GM20431 (cell line): ENCODE data around the gene DLG3.

Source experiments
- in situ Hi-C: fragments of 300-500 bp; cut with MseI, MboI; formaldehyde crosslinking; loops from one replicate; pipeline ENCODE4 v1.15.0; 2020; ENCODE audit warnings: low sequenced_read_pairs; ENCODE audit not compliant: unreplicated experiment

DLG3 gene

GRCh38 chrX:70476166-70476933 is 31.7 kb downstream of the DLG3 start:
- in situ Hi-C loops = no loop called here

DNA sequence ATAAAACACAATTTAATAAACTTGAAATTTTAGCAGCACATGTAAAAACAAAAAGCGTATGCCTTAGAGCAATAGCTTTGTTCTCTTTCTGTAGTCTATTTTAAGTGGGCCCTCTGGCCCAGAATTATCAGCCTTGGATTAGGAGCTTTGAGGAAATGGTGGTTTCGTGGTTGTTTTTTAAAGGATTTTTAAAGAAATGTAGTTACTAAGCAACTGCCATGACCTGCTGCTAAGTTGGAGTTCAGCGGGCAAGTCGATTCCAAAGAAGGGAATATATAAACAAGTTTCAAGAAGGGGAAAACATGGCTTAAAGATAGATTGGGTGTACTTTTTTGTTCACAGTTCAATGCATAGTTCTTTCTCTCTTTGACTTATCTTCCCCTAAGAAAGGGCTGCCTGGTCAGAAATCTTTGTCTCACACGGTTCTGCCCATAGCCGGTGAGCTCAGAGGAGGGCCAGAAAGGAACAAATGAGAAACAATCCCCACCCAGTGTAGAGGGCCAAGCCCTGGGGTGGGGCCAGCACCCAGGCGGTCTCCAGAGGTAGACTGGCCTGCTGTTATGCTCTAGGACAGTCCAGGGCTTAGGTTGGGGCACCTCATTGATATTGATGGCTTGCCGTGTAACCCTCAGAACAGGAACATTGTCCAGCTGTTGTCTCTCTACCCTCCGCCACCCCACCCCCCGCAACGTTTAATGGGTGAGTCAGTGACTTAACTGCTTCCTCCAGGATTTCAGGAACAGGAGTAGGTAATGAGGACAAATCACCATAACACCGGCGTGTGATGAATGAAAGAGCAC is 32.5 kb downstream of the DLG3 start:
- in situ Hi-C loops = no loop called here

DNA sequence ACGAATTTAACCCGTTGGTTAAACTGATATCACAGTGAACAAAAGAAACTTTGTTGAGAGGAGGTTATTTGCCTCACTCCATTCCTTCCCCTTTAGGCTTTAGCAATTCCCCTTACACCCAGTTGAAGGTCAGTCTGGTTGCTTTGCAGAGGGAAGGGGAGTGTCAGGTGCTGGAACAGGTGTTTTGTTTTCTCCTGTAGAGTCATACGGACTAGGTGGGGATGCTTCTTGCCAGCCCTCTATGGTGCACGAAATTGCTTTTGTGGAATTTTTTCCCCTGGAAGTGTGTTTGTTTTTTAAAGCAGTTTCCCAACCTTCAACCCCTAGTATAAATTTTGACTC is 33.1 kb downstream of the DLG3 start:
- in situ Hi-C loops = no loop called here

GRCh38 chrX:70478526-70479245 is 34.1 kb downstream of the DLG3 start:
- in situ Hi-C loops = no loop called here

DNA sequence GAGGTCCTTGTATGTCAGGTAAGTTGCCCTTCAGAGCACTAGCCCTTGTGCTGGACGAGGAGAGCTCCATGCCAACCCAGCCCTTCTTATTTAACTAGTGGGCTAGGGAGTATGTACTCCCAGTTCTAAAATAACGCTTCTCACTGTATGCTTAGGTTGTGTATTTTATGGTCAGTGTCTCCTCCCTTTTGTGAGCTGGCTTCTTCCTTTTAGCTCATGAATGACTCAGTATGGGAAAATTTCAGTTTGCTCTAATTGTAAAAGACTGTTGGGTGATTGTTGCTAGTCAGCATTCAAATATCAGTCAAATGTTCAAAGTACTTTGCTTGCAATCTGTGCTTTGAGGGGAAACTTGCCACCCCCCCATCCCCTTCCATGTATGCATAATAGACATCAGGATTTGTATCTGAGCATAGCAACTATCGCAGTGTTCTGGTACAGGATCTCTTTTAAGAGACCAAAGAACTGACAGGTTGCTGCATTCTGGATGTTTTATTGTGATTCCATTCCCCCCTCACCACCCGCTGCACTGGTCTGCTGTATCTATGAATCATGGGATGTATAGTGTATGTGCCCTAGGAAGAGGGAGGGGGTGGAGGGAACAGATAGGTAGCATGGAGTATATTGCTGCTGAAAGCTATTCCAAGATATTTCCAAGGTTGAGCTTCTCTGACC is 34.7 kb downstream of the DLG3 start:
- in situ Hi-C loops = no loop called here

DNA sequence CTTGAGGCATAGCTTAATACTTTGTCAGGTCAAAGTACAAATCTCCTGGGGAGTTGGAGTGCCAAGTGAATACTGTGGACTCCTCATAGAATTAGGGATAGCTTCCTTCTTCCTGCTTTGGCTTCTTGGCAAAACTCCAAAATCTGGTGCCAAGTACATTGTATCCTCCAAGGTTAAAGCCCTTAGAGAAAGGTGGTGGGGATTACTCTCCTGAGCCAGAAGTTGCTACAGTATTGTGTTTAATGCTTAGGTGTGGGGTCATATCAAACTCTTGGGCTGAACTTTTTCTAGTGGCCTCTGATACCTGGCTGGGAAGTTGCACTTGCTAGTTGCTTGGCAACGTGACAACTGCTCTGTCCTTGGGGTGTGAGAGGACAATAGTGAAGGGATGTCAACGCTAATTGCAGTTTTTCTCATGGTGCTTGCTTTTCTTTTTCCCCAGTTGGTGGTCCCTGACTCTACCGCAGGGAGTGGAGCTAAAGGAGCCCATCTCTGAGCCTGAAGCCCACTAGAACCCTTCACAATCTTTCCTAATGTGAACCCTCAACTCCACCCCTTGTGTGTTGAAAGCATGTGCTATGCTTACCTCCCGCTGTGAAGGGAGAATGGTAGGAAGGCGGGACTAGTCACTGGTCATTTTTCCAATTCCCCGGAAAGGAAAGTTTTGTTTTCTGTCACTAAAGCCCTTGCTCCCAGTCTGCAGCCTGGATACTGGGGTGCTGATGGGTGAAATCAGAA is 35.5 kb downstream of the DLG3 start:
- in situ Hi-C loops = no loop called here

DNA sequence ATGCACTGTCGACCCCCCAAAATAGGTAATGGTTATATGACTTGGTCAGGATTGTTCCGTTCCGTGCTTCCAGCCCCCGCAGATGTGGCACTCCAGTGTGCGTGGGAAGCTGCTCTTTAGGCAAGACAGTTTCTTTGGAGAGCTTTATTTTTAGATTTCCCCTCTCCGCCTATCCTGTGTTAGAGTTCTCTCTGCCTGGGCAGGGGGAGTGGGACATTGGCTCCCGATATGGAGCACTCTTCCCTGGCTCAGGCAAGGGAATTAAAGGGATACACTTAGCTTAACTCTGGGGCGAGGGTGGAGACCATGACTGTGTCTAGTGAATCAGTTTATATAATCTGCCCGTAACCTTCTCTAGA is 36.0 kb downstream of the DLG3 start:
- in situ Hi-C loops = no loop called here

- in situ Hi-C loops = no loop called here
These were observed 37.0 kb downstream of the DLG3 start for GRCh38 chrX:70481471-70482270.

GRCh38 chrX:70482300-70482699 is 37.7 kb downstream of the DLG3 start:
- in situ Hi-C loops = no loop called here

- in situ Hi-C loops = no loop called here
These were observed 40.8 kb downstream of the DLG3 start for GRCh38 chrX:70485466-70485865.

DNA sequence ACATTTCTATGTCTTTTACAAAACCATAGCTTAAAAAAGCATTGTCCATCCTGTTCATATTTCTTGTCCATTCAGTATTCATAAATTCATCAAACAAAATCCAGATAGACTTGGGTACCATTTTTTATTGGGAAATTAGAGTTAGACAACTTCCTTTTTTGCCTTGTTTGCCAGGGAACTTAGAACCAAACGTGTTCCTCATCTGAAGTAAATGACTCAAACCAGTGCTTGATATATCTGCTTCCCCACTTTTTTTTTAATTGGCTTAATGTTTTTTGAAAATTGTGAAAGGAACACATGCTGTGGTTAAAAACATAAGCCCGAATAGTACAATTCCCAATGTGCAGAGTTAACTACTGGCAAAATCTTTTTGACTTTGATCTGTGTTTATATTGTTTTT is 44.2 kb downstream of the DLG3 start:
- in situ Hi-C loops = no loop called here

DNA sequence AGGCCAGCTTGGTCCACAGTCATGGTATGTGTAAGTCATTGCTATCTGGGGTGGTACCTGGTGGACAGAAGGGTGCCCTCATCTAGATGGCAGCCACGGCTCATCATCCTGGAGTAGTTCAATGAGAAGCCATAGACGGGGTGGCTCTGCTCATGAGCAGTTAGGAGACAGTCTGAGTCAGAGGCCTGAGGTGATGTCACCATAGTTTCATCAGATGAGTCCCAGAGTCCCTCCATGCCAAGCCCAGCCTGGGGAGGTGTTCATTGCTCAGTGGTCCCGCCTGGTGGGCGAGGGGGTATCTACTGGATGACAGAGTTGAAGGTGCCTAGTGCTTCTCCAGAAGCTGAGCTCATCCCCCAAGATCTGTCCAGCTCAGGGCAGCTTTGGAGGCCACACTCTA is 49.8 kb downstream of the DLG3 start:
- in situ Hi-C loops = no loop called here

DNA sequence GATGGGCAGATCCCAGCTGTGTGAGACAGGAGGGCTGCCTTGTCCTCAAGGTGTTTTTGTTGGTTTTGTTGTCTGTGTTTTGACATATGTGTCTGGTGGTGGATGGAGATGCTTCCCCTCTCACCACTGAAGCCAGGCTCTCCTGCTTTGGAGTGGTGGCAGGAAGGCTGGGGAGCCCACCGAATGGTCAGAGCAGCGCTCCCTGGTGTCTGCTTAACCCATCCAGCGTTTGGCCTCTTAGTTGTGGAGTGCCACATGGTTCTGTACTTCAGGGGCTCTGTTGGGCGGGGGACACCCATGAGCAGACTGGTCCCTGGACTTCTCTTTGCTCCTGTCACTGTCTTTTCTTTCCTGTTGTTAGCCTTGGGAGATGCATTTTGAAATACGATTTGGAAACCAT is 51.9 kb downstream of the DLG3 start:
- in situ Hi-C loops = no loop called here

- in situ Hi-C loops = no loop called here
These were observed 52.4 kb downstream of the DLG3 start for GRCh38 chrX:70497026-70497425.

- in situ Hi-C loops = no loop called here
These were observed 53.5 kb downstream of the DLG3 start for GRCh38 chrX:70498129-70498528.

GRCh38 chrX:70500826-70501225 is 56.2 kb downstream of the DLG3 start:
- in situ Hi-C loops = no loop called here

DNA sequence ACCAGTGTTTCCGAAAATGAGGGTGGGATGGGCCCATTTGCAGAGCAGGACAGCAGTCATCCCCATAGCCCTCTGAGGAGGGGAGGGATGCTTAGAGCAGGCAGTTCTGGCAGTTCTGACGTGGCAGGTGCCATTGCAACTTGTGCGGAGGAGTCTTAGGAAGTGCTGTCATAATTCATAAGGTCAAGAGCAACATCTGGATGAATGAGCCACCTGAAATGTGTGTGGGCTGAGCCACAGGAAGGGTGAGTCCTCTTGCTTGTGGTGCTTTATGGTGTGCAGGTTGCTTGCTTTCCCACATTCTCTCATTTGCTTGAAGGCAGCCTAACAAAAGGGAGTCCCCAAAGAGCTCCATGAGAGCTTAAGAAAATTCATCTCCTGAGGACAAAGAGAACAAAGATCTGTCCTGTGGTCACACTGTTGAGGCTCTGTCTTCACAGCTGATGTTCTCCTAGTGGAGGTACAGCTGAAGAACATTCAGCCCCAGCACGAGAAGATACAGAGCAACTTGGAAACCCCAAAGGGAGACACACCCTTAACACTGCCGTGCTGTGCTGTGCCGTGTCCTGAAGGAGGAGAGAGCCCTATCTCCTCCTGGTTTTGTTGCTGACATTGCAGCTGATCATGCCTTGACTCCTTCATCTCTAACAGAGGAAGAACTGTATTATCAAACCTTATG is 60.3 kb downstream of the DLG3 start:
- in situ Hi-C loops = no loop called here

- in situ Hi-C loops = no loop called here
These were observed 60.8 kb downstream of the DLG3 start for GRCh38 chrX:70505451-70505841.
